ENCODE data around the gene SWI5. TPM values are rescaled to one million over a fixed set of nuclear protein-coding genes. Genes with fewer than 3 reads are reported as not detected.

The SWI5 gene
- total RNA-seq, 4 donors from 2014 or later, result 7.8 to 20.8 (median 20.8) TPM; not detected in 1

DNA sequence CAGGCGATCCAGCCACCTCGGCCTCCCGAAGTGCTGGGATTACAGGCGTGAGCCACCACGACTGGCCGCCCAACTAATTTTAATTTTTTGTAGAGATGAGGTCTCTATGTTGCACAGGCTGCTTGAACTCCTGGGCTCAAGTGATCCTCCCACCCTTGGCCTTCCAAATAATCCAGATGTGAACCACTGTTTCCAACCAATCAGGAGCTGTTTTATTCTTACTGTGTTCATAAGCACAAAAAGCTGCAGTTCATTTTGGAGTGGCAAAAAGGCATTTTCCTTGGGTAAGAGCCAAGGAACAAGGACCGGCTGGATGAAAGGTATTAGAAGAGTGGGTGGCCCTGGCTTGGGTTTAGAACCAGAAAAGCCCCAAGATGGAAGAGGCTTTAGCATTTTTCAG is 59.1 kb downstream of the SWI5 start:
- no peaks in the 10 kb centered on the region for H3K9me3 ChIP-seq
- intact Hi-C loops (cut with DNase I; ENCODE audit: low total_unique reads), result no loop called here
- H3K4me1 ChIP-seq, result peaks cover 0 to 6% (median 5%) of the 10 kb centered on the region in 4 donors
- WGBS, 2 donors (ENCODE audit: low coverage in 1 of 2), result 80 to 86% methylated on average over 2 to 7 of the region's 7 CpGs
- TF ChIP-seq EP300 (IDR thresholded peaks at IDR 0.05; ENCODE audit: low read depth) (no peak), POLR2AphosphoS5 (IDR thresholded peaks at IDR 0.05) (no peak), POLR2A (IDR thresholded peaks at IDR 0.05) (no peak)
- TF ChIP-seq, protein P1, sequence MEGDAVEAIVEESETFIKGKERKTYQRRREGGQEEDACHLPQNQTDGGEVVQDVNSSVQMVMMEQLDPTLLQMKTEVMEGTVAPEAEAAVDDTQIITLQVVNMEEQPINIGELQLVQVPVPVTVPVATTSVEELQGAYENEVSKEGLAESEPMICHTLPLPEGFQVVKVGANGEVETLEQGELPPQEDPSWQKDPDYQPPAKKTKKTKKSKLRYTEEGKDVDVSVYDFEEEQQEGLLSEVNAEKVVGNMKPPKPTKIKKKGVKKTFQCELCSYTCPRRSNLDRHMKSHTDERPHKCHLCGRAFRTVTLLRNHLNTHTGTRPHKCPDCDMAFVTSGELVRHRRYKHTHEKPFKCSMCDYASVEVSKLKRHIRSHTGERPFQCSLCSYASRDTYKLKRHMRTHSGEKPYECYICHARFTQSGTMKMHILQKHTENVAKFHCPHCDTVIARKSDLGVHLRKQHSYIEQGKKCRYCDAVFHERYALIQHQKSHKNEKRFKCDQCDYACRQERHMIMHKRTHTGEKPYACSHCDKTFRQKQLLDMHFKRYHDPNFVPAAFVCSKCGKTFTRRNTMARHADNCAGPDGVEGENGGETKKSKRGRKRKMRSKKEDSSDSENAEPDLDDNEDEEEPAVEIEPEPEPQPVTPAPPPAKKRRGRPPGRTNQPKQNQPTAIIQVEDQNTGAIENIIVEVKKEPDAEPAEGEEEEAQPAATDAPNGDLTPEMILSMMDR (IDR thresholded peaks at IDR 0.05), result no peak
- no peaks in the 10 kb centered on the region for H3K27me3 ChIP-seq
- no peak overlapping the region for H3K27ac ChIP-seq
- in situ Hi-C loops (cut with MboI; ENCODE audit: low pct_ligation_motif_present in 1 of 4, low pct_unique_long_range_greater_than_20kb in 1 of 4, low sequenced_read_pairs in 3 of 4), result no loop called here
- no peak for DNase-seq
- H3K36me3 ChIP-seq, result peaks cover 0 to 4% (median 0%) of the 10 kb centered on the region in 4 donors
- H3K4me3 ChIP-seq, result no peak overlapping the region

DNA sequence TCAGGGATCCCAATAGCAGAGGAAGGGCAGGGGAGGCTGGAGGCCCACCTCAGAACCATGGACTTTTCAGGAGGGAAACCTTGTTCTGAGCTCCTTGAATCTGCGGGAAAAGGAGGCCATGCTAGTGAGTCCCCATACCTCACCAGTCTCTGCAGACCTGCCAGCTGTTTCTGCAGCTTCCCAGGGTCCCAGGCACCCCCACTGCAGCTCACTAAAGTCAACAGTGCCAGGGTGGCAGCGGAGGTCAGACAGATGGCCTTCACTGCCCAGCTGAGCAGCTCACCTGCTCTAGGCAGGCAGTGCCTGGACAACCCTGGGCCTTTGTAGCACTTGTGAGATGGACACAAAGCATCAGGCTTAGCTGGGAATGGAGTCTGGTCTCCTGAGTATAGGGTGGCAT is 59.8 kb downstream of the SWI5 start:
- Histone ChIP-seq H3K4me1 (peaks cover under 1 to 9% (median 6%) of the 10 kb centered on the region in 4 donors), H3K9me3 (no peaks in the 10 kb centered on the region), H3K27ac (no peak overlapping the region), H3K4me3 (no peak overlapping the region), H3K27me3 (no peaks in the 10 kb centered on the region), H3K36me3 (peaks cover 0 to 4% (median 0%) of the 10 kb centered on the region in 4 donors)
- no peak for DNase-seq
- TF ChIP-seq POLR2A (IDR thresholded peaks at IDR 0.05) (no peak), EP300 (IDR thresholded peaks at IDR 0.05; ENCODE audit: low read depth) (no peak), POLR2AphosphoS5 (IDR thresholded peaks at IDR 0.05) (no peak)
- TF ChIP-seq, protein P1 (IDR thresholded peaks at IDR 0.05), result no peak
- intact Hi-C loops (cut with DNase I; ENCODE audit: low total_unique reads) (no loop called here), in situ Hi-C loops (cut with MboI; ENCODE audit: low pct_ligation_motif_present in 1 of 4, low pct_unique_long_range_greater_than_20kb in 1 of 4, low sequenced_read_pairs in 3 of 4) (no loop called here)
- 86% methylated on average over 2 of the region's 2 CpGs; no CpG with 5 or more reads in 1 of the 2 donors for WGBS, 2 donors (ENCODE audit: low coverage in 1 of 2)

DNA sequence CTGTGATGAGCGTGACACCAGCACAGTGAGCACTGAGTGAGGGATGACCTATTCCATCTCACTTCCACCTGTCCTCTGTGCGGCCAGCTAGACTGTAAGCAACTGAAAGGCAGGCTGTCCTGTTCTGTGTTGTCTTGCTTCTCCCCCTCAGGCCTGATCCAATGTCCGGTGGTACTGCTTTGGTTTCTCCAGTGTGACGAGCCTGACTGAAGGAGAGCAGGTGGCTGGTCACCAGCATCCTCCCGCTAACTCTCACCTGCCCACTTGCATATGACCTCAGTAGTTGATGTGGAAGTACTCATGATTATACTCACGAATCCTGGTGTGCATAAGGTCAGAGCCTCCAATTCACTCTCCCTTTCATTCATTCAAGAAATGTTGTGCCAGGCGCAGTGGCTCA is 61.9 kb downstream of the SWI5 start:
- H3K9me3 ChIP-seq, result no peaks in the 10 kb centered on the region
- H3K36me3 ChIP-seq, result peaks cover 0 to 4% (median 0%) of the 10 kb centered on the region in 4 donors
- TF ChIP-seq, protein P1 (IDR thresholded peaks at IDR 0.05), result no peak
- TF ChIP-seq EP300 (IDR thresholded peaks at IDR 0.05; ENCODE audit: low read depth), result no peak
- TF ChIP-seq POLR2AphosphoS5 (IDR thresholded peaks at IDR 0.05), result no peak
- no peak for TF ChIP-seq POLR2A (IDR thresholded peaks at IDR 0.05)
- H3K4me3 ChIP-seq, result no peak overlapping the region
- 87 to 96% methylated on average over 3 to 7 of the region's 7 CpGs for WGBS, 2 donors (ENCODE audit: low coverage in 1 of 2)
- H3K4me1 ChIP-seq, result peaks cover 8 to 18% (median 14%) of the 10 kb centered on the region in 4 donors
- H3K27ac ChIP-seq, result no peak overlapping the region
- DNase-seq, result no peak
- H3K27me3 ChIP-seq, result no peaks in the 10 kb centered on the region
- in situ Hi-C loops (cut with MboI; ENCODE audit: low pct_ligation_motif_present in 1 of 4, low pct_unique_long_range_greater_than_20kb in 1 of 4, low sequenced_read_pairs in 3 of 4), result no loop called here
- intact Hi-C loops (cut with DNase I; ENCODE audit: low total_unique reads), result no loop called here

Small RNA genes lying within 50 kb of the gene (small RNA-seq; reads per million reads assigned to genes)
- gene MIR199B (23.4 to 121 (median 59.9) reads per million in 4 donors), gene MIR3154 (0 reads per million in 4 donors)

Other genes with a start within 250 kb of the SWI5 start
- gene NAIF1, start 209.0 kb upstream of the SWI5 start, total RNA-seq, result 10 to 100 TPM in 3 of 4 donors, under 1 TPM in 1; 0.60 to 23.2 (median 14.0) TPM
- 10 to 100 TPM; 25.5 to 35.5 (median 32.5) TPM for gene SLC25A25, start 208.0 kb upstream of the SWI5 start, total RNA-seq
- gene PTGES2, start 148.5 kb upstream of the SWI5 start, total RNA-seq, result 100 to 1,000 TPM; 109 to 434 (median 164) TPM
- gene LCN2, start 126.8 kb upstream of the SWI5 start, total RNA-seq, result 100 to 1,000 TPM in 1 of 4 donors, 10 to 100 TPM in 2, 1 to 10 TPM in 1; 8.6 to 115 (median 37.3) TPM
- 100 to 1,000 TPM in 3 of 4 donors, 10 to 100 TPM in 1; 97.3 to 178 (median 149) TPM for gene BBLN, start 116.0 kb upstream of the SWI5 start, total RNA-seq
- 100 to 1,000 TPM in 1 of 4 donors, 10 to 100 TPM in 3; 59.9 to 211 (median 73.0) TPM for gene CIZ1, start 84.7 kb upstream of the SWI5 start, total RNA-seq
- gene DNM1, start 72.9 kb upstream of the SWI5 start, total RNA-seq, result 10 to 100 TPM in 2 of 4 donors, 1 to 10 TPM in 2; 7.5 to 41.8 (median 14.3) TPM
- 100 to 1,000 TPM in 1 of 4 donors, 10 to 100 TPM in 3; 69.9 to 206 (median 75.5) TPM for gene GOLGA2, start 269 bp upstream of the SWI5 start, total RNA-seq
- gene TRUB2, start 46.2 kb downstream of the SWI5 start, total RNA-seq, result 10 to 100 TPM in 3 of 4 donors, 1 to 10 TPM in 1; 6.0 to 47.0 (median 12.5) TPM
- 100 to 1,000 TPM in 3 of 4 donors, 10 to 100 TPM in 1; 90.8 to 117 (median 109) TPM for gene COQ4, start 46.6 kb downstream of the SWI5 start, total RNA-seq
- 10 to 100 TPM; 26.3 to 92.4 (median 44.2) TPM for gene SLC27A4, start 64.3 kb downstream of the SWI5 start, total RNA-seq
- gene URM1, start 95.1 kb downstream of the SWI5 start, total RNA-seq, result 10 to 100 TPM; 24.7 to 37.5 (median 27.9) TPM
- gene CERCAM, start 144.6 kb downstream of the SWI5 start, total RNA-seq, result 10 to 100 TPM in 1 of 4 donors, 1 to 10 TPM in 3; 4.5 to 19.7 (median 7.8) TPM
- 10 to 100 TPM; 13.2 to 62.3 (median 19.8) TPM for gene ODF2, start 179.7 kb downstream of the SWI5 start, total RNA-seq
- gene GLE1, start 228.4 kb downstream of the SWI5 start, total RNA-seq, result 100 to 1,000 TPM in 1 of 4 donors, 10 to 100 TPM in 3; 24.3 to 120 (median 58.7) TPM

All from transverse colon (tissue), 4 donors.